ENCODE data around the gene DEPDC5.

DNA sequence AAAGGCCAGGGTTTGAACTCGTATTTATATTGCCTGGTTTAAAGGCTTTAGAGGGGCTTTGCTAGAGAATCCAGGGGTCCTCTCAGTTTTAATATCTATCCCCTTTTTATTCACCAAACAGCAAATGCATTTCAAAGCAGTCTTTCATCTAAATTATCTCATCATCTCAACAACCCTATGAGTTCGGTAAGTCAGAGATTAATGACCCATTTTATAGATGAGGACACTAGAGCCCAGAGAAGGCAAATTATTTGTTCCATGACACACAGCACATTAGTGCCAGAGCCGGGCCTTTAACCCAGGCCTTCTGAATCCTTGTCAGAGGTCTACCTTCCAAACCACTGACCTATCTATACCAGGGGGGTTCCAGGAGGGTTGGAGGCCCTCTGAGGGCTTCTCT lies 173.7 kb downstream of the DEPDC5 start:
- TF ChIP-seq EZH2 (IDR thresholded peaks at IDR 0.05; ENCODE audit: low read depth, low read length, severe bottlenecking) (no peak), POLR2AphosphoS5 (IDR thresholded peaks at IDR 0.05; ENCODE audit: low read depth, low read length) (no peak), CREB1 (IDR thresholded peaks at IDR 0.05) (no peak), EP300 (IDR thresholded peaks at IDR 0.05; ENCODE audit: borderline replicate concordance in 1 of 2, low read depth in 2 of 2, low read length in 2 of 2) (no peak), POLR2A (IDR thresholded peaks at IDR 0.05; ENCODE audit: control extremely low read depth in 1 of 2, low read depth in 2 of 2, low read length in 2 of 2) (no peak), KDM1A (IDR thresholded peaks at IDR 0.05; ENCODE audit: borderline replicate concordance, low read length) (no peak)
- TF ChIP-seq, protein P1, sequence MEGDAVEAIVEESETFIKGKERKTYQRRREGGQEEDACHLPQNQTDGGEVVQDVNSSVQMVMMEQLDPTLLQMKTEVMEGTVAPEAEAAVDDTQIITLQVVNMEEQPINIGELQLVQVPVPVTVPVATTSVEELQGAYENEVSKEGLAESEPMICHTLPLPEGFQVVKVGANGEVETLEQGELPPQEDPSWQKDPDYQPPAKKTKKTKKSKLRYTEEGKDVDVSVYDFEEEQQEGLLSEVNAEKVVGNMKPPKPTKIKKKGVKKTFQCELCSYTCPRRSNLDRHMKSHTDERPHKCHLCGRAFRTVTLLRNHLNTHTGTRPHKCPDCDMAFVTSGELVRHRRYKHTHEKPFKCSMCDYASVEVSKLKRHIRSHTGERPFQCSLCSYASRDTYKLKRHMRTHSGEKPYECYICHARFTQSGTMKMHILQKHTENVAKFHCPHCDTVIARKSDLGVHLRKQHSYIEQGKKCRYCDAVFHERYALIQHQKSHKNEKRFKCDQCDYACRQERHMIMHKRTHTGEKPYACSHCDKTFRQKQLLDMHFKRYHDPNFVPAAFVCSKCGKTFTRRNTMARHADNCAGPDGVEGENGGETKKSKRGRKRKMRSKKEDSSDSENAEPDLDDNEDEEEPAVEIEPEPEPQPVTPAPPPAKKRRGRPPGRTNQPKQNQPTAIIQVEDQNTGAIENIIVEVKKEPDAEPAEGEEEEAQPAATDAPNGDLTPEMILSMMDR (IDR thresholded peaks at IDR 0.05; ENCODE audit: control extremely low read depth in 1 of 3, insufficient read depth in 1 of 3, low read depth in 1 of 3, low read length in 3 of 3), result no peak
